Hematopoietic multipotent progenitor cell treated with erythropoietin and hydrocortisone succinate and interleukin-3 and kit ligand, for 4 days (in vitro differentiated cells): Measurements from ENCODE around the gene FGFR3.
"Not testable (repeated sequence)": the region's sequence is repeated elsewhere in the genome, so short reads cannot be mapped to it uniquely, and the experiment has no call there.

Source experiments
- DNase-seq: peaks from one replicate; pipeline ENCODE4 v3.0.0-alpha.2; 2015

Gene FGFR3

DNA sequence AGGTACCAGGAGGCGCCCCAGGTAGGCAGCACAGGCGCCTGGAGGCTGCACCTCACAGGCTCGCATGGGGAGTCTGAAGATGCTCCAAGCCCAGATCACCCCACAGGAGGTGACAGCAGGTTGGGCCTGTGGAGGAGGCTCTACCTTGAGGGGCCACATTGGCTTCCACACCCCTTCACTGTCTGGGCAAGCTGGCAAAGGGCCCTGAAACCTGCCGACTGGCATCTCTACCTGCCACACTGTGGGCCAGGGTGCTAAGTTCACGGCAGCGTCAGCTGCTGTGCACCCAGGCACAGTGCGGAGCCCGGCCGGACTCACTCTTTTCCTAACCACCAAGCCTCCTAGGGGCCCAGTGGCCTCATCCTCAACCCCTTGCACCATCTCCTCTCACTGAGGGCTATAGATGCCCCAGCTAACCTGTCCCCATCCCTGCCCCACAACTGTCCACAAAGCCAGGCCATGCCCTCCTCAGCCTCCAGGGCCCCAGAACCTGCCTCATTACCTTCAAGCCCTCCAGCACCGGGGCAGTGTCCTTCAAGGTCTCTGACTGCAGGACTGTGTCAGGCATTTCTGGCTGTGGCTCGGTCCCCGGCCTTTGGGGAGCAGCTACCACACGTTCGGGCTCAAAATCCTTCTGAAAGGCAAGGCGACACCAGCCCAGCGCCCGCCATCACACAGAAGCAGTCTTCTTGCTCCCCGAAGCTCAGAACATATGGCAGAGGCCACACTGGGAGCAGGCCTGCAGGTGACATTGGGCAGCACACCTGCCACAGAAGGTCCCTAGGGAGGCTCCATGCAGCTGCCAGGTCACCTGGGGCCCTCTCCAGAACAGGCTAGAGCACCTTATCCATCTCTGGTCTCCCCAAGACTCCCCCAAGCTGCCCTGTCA lies 28.8 kb downstream of the FGFR3 start:
- no peak for DNase-seq

DNA sequence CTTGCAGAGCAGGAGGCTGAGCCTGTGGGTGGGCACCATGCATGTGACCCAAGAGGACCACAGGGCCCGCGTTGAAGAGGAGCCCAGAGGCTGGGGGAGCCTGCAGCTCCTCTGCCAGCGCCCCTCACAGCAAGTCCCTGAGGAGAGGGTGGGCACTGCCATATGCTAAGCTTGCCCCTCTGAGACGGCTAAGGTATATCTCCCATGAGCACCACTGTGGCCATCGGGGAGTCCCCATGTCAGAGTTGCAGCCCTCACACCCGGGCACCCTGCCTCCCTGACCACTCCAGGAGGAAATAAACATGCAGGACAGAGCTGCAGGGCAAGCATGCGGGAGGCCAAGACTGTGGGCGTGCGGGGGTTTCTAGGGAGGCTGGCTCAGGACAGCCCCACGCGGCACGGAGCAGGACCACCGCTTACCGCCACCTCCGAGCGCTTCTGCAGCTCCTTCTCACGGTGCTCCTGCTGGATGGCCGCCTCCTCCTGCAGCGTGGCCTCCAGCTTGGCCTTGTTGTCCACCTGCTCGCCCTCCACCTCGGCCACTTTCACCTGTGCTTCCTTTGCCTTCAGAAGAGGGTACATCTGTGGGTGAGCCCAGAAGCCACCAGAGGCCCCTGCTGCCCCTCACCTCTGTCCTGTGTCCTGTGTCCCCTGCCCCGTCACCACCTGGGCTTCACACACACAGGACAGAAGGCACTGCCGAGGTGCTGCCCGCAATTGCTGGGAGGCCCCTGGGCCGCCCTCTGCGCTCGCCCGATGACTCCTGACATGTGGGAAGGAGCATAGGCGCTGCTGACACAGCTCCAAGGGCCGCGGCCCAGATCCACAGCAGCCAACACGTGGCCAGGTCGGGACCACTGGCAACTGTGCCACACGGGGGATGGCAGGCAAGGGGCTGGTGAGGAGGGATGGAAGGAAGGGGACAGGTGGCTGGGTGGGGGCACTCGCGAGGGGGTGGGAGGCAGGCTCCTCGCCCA lies 29.8 kb downstream of the FGFR3 start:
- DNase-seq: no peak

DNA sequence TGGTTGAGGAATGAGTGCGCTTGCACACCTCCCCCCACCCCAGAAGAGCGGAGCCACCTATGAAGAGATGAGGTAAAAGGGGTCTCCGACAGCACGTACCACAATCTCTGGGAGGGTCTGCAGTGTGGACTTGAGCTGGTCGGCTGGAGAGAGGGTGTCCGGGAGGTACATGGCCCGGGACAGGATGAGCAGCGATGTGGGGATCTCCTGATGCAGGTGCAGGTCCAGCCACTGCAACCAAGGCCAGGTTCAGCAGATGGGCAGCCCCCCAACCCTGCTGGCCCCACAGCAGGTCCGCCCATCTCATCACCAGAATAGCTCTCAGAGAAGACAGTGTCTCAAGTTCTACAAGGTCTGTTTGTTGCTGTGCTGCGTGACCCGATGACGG lies 30.4 kb downstream of the FGFR3 start:
- DNase-seq: no peak

DNA sequence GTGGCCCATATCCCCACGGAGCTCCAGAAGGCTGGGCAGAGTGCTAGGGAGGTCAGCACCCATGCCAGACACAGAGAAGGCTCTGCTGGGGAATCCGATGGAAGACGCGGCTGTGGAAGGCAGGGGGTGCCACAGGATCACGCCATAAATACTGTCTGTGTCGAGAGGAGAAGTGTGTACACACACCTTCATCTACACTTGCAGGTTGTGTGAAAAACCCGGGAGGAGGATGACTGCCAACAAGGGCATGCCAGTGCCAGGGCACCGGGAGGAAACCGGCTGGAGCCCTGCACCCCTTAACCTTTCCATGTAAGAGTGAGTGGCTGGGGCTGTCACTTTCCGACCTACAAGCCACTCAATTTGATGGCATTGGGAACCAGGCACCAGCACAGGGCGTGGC lies 31.7 kb downstream of the FGFR3 start:
- DNase-seq: no peak

DNA sequence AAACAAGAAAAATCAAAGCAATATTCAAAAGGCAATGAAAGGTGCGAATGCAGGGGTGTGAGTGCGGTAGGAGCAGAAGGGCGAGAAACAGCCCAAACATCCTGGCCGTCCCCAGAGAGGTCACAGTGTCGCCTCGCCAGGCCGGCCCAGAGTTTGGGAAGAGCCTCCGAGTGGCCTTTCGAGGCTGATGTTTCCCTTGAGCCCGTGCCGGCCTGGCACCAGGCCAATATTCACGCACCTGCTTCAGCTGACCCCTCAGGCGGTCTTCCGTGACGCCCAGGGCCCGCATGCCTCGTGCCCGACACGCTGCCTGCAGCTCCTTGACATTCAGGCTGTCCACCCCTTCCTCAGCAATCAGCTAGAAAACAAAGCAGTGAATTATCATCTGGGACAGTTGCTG lies 32.2 kb downstream of the FGFR3 start:
- no peak for DNase-seq

DNA sequence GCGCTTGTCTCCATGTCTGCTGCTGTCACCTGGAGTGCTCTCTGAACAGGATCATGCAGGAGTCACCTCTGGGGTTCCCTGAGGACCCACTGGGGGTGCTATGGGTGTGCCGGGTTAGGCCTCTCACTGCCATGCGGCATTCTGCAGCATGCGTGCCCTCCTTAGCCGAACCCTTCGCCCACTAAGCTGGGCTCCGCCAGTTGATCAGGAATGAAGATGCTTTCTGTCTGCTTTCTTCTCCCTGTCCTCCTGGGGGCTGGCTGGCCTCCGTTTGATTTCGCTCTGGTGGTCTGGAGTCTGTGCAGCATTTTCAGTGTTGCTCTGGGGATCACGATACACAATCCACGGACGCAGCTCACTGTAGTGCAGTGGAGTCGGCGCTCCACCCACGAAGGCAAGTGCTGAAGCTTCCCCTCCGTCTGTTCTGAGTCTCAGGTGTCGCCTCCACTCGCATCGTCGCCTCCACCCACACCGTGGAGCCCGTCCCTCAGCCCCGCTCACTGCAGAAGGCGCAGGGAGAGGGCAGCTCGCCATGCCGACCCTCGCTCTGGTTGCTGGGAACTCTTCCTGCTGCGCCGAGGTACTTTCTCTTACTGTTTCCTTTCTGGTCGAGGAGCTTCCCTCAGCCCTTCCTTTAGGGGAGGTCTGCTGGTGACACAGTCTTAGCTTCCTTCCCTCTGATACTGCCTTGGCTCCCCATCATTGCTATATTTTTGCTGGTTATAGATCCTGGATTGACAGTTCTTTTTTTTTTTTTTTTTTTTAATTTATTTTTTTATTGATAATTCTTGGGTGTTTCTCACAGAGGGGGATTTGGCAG lies 33.6 kb downstream of the FGFR3 start:
- DNase-seq: no peak

DNA sequence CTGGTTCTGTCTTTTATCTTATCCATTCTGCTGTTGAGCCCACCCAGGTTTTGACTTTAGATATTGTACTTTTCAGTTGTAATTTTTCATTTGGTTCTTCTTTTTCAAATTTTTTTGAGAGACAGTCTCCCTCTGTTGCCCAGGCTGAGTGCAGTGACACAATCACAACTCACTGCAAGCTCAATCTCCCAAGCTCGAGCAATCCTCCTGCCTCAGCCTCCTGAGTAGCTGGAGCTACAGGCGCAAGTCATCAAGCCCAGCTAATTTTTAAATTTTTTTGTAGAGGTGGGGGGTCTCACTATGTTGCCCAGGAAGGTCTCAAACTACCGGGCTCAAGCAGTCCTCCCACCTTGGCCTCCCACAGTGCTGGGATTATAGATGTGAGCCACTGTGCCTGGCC lies 37.1 kb downstream of the FGFR3 start:
- no peak for DNase-seq

DNA sequence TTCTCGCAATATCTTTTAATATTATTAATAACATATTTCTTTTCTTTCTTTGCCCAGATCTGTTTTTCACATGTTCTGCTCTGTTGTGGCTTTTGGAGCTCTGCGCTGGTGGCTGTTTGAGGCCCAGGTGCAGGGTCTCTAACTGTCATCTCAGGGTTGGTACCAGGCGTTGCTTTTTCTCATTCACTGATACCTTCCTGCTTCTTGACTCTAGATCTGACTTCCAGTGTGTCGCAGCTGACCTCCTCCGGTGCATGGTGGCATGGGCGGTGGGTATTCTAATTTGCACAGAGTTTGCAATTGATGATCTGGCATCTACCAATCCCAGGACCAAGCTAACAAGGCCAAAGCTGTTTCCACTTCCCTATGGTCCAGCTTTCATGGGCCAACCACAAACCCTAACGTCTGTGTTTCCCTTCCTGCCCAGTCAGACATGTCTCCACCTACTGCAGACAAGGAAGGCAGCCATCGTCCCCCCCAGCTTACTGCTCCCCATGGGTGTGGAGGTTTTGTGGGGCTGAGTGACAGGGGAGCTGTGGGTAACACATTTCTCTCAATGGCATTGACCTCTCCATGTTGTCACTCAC lies 37.6 kb downstream of the FGFR3 start:
- peak; percentile 41 for DNase-seq

DNA sequence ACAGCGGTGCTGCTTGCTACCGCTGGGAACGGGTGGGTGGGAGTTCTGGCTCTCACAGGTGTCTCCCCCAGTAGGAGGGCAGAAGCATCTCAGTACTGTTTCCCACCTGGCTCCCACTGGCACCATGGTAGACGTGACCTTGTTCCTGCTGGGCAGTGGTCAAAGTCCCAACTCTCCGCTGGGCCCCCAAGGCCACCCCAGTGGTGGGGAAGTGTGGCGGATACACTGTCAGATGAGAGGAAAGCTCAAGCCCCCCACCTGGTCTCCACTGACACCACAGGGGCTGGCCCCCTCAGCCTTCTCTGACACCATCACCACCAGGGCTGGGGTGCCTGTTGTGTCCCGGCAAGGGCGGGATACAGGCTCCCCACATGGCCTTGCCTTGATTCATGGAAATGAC lies 38.2 kb downstream of the FGFR3 start:
- DNase-seq: no peak

DNA sequence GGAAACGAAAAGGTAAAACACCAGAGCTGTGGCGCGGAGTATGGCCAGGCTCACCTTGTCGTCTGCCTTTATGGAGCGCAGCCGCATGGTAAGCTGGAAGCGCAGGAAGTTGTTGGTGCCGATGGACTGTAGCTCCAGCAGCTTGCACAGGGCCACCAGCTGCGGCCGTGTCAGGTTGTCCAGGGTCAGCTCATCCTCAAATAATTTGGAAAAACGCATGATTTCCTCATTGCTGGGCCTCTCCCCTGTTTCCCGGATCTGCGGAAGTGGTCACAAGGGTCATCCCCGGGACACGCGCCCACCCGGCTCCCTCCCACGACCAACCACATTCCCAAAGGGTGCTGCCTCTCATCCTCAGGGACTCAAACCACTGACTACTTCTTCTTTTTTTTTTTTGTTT lies 39.6 kb downstream of the FGFR3 start:
- DNase-seq: no peak

DNA sequence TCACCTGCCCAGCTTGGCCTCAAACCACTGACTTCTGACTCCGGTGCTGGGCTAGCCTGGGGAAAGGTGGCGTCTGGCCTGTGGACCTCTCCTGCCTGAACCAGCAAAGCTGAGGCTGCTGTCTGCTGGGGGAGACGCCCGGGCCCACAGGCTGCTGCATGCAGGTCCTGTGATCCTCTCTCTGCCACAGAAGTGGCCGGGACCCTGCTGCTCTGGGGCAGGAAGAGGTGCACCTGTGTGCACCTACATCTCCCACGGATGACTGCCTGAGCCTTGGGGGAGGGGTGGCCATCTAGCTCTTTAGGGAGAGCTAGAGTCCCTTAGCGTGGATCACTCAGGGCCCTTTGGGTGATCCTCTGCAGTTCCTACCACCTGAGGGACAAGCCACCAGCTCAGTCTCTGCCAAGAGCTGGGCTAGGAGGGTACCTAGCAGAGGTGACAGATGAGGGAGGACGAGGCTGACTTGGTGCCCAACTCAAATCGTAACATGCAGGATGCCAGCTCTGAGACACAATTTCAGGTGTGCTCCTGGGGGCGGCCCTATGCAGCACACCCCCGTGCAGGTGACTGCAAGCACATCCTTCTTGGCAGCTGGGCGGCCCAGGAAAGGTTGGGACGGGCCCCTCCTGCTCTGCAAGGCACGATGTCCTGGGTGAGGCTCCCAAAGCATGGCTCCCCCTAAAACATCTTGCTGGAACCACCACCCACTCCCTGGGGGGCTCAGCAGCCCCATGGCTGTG lies 40.4 kb downstream of the FGFR3 start:
- no peak for DNase-seq

DNA sequence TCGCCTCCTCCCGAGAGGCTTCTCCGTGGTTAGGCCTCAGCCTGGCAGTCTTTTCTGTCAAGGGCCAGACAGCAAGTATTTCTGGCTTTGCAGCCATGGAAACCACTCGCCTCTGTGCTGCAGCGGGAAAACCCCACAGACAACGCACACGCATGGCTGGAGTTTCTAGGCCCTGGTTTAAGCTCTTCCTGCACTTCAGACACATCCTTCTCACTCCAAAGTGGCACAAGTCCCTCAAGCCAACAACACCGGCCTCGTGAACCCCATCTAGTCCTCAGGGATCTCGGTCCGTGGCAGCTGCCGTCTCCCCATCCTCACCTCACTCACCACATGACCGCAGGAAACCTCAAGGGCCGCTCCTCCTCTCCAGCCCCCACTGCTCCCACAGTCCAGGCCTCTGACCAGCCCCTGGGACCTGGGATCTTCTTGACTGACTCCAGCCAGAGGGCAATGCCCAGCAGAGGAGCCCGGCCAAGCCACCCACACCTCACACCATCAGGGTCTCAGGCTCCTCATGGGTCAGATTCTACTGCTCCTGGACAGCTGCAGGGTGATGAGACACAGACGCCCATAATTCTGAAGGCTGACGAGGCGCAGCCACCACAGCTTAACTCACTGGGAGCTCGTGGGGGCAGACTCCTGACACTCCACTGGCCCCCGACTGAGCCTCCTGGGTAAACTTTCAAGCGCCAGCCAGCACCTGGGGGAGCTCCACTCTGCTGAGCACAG lies 41.1 kb downstream of the FGFR3 start:
- DNase-seq: no peak

DNA sequence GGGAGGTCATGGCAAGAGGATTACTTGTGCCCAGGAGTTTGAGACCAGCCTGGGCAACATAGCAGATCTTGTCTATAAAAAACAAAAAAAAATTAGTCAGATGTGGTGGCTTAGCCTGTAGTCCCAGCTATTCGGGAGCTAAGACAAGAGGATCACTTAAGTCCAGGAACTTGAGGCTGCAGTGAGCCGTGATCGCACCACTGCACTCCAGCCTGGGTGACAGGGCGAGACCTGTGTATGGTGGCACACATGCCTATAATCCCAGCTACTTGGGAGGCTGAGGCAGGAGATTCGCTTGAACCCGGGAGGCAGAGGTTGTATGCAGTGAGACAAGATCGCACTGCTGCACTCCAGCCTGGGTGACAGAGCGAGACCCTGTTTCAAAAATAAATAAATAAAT lies 42.7 kb downstream of the FGFR3 start:
- not testable (repeated sequence) for DNase-seq

DNA sequence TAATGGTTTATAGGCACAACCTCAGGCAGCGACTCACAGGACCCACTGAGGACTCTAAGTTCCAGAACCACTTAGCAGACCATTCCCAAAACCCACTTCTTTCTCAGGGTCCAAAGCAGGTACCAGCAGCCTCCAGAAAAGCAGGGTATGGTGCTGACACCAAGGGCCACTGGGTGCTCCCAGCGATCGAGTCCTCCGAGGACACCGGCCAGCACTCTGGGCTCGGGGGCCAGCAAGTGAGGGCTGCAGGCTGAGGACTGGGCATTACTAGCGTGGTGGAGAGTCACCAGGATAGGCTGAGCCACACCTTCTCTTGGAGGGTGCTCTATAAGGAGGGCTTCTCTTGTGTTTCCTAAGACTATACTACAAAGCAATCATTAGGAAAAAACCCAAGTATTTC lies 43.6 kb downstream of the FGFR3 start:
- DNase-seq: no peak

DNA sequence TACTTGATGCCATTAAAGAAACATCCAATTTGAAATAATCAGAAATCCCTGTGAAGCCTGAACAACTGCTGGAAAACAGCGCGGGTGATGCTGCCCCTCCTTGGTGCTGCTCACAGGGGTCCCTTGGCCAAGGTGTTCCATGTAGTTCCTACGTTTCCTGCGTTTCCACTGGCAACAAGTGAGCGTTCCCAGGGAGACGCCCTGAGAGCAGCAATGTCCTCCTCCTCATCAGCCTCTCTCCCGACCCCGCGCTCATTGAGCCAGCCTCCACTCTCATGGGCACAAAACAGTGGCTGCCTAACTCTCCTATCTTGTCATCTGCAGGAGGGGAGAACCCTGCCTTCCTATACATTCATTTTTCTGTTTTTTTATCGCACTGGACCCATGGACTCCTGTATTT lies 44.0 kb downstream of the FGFR3 start:
- DNase-seq: no peak

DNA sequence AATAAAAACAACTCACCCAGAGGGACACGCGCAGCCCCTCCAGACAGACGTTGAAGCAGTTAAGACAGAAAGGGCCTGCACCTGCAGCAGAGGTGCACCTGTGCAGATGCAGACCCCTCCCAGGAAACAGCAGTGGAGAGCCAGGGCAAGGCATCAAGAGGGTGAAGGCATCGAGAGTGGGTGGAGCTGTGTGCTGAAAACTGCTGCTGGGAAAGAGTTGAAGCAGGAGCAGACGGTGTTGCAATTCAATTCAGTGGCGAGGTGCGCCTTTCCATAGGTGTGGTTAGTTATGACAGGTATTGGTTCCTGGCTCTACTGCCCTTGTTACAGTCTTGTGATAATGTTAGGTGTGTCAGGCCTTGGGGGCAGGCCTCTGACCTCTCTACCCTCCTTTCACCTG lies 46.2 kb downstream of the FGFR3 start:
- no peak for DNase-seq

DNA sequence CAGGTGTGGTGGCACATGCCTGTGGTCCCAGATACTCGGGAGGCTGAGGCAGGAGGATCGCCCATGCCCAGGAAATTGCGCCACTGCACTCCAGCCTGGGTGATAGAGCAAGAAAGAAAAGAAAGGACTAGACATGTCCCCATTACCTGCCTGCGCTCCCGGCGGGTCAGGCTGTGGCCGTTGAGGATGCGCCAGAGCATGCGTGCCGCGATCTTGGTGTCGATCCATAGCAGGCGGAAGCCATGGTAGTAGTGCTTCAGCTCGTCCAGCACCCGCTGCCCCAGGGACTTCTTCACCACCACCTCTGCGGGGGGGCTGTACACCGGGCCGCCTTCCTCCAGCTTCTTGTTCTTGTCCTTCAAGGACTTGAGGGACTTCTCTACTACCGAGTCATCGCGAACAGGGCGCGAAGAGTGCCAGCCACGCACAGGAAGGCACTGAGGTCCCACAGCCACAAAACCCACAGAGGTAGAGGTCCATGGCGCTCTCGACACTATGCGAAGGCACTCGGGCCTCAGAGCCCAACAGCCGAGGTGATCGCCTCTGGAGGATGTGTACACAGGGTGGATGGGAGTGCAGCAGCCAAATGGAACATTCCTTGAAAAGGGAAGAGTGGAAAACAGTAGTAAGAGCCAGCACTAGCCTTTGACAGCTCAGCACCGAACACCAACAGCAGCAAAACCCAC lies 48.3 kb downstream of the FGFR3 start:
- peak; percentile 17 for DNase-seq

DNA sequence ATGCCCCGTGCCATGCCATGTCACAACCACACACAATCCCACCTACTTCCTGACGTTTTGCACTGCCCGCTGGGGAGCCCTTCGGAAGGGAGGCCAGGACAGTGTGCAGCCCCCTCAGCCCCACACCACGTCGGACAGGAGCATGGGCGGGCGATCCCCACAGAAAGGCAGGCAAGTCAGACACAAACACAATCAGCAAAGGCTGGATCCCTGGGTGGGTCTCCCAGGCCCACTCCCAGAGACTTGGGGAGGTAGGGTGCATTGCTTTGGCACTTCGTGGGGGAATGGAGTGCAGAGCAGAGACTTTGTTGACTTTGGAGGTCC lies 48.8 kb downstream of the FGFR3 start:
- no peak for DNase-seq

DNA sequence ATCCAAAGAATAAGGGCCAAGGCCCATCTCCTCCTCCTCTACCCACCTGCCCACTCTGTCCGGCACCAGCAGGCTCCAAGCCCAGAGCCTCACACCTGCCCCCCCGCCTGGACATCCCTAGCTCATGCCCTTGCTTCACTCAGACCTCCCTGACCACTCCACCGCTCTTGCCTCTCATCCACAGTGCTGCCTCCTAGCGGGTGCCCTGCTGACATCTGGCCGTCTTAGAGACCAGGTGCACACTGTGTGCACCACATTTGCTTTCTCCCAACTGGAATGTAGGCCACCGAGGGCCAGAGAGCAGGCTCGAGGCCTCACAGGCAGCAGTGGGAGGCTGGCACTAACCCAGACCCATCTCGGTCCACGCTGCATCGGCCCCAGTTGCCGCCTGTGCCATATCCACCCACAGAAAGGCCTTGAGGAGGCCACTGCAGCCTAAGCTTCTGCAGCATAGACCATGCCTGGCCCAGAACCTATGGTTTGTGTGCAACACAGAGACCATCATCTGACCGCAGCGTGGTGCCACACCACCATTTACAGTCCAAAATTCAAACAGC lies 49.3 kb downstream of the FGFR3 start:
- DNase-seq: no peak

DNA sequence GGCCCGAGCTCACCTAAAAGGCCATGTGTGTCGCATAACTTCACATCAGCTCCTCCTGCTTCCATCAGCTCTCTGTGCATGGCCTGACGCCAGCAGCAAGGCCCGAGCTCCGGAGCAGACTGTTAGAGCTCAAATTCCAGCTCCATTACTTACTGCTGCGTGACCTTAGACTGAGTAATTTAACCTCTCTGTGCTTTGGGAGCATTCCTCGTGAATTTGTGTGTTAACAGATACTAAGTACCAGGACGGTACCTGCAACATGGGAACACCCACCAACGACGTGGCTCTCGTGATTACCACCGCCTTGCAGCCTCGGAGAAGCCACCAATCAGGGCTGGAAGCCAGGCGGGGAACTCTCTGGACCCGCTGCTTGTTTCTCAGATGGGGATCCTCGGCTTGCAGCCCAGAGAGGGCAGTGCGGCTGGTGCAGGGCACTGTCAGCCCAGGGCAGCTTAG lies 49.9 kb downstream of the FGFR3 start:
- DNase-seq: no peak
